Measurements from ENCODE around the gene GAD1.

The GAD1 gene

GRCh38 chr2:170895023-170895757 is 78.5 kb downstream of the GAD1 start:
- no peak for DNase-seq (ENCODE audit: low read depth)

- DNase-seq (ENCODE audit: low read depth): no peak
Observed at GRCh38 chr2:170896622-170897021, 79.9 kb downstream of the GAD1 start.

- DNase-seq (ENCODE audit: low read depth): no peak
Observed at GRCh38 chr2:170897108-170897507, 80.4 kb downstream of the GAD1 start.

GRCh38 chr2:170905864-170906263 is 89.2 kb downstream of the GAD1 start:
- no peak for DNase-seq (ENCODE audit: low read depth)
